Epithelial cell of proximal tubule (primary cell): ENCODE measurements around the gene ZNF609. TPM values are rescaled to one million over a fixed set of nuclear protein-coding genes. Genes with fewer than 3 reads are reported as not detected.

Source experiments
- DNase-seq: peaks from one replicate; pipeline ENCODE4 v3.0.0-alpha.2; 2011; ENCODE audit warnings: low read depth
- H3K4me3 ChIP-seq: 2 replicates; pipeline ENCODE4 v1.5.1; 2011; ENCODE audit warnings: low read depth, mild to moderate bottlenecking, low read length
- CTCF ChIP-seq: conservative IDR thresholded peaks from 2 replicates; pipeline ENCODE4 v1.5.1; 2012; ENCODE audit warnings: low read depth, mild to moderate bottlenecking, low read length
- total RNA-seq: library from RNA; depleted of rRNA; stranded (reverse); fragments of >200 nt; gene quantifications from 2 replicates; pipeline ENCODE4 v1.2.3, GENCODE V29; 2015

Gene ZNF609
- total RNA-seq, 1 donor from 2014 or later: 11.0 TPM

GRCh38 chr15:64566102-64566501 lies 105.7 kb downstream of the ZNF609 start:
- no peak for DNase-seq
- no peak overlapping the region for H3K4me3 ChIP-seq
- TF ChIP-seq CTCF: no peak

- TF ChIP-seq CTCF: no peak
- DNase-seq: no peak
- no peak overlapping the region for H3K4me3 ChIP-seq
Observed at GRCh38 chr15:64566629-64567427, 106.5 kb downstream of the ZNF609 start.

GRCh38 chr15:64568765-64569164 lies 108.4 kb downstream of the ZNF609 start:
- no peak for DNase-seq
- H3K4me3 ChIP-seq: no peak overlapping the region
- no peak for TF ChIP-seq CTCF

- DNase-seq: no peak
- H3K4me3 ChIP-seq: no peak overlapping the region
- no peak for TF ChIP-seq CTCF
Observed at GRCh38 chr15:64571857-64572291, 111.5 kb downstream of the ZNF609 start.

- H3K4me3 ChIP-seq: no peak overlapping the region
- no peak for TF ChIP-seq CTCF
- no peak for DNase-seq
Observed at GRCh38 chr15:64572856-64573255, 112.5 kb downstream of the ZNF609 start.

GRCh38 chr15:64574301-64575017 lies 114.1 kb downstream of the ZNF609 start:
- TF ChIP-seq CTCF: no peak
- no peak overlapping the region for H3K4me3 ChIP-seq
- DNase-seq: no peak
